Peyer's patch (tissue), 4 donors: ENCODE measurements around the gene DDAH2. TPM values are rescaled to one million over a fixed set of nuclear protein-coding genes. Genes with fewer than 3 reads are reported as not detected.

Experiments used
- DNase-seq, 3 donors: peaks; one replicate each; pipeline ENCODE4 v3.0.0-alpha.2; 2017 to 2019
- H3K27ac ChIP-seq, 4 donors: fragments of 200-600 bp; sonication (generic); one replicate each; pipeline ENCODE4 v1.5.1; 2016 to 2019
- H3K27me3 ChIP-seq, 2 donors: fragments of 200-600 bp; sonication (generic); one replicate each; pipeline ENCODE4 v1.5.1; 2019
- H3K36me3 ChIP-seq, 3 donors: fragments of 200-600 bp; sonication (generic); one replicate each; pipeline ENCODE4 v1.5.1; 2016 to 2019
- H3K4me1 ChIP-seq, 4 donors: fragments of 200-600 bp; sonication (generic); one replicate each; pipeline ENCODE4 v1.5.1; 2016 to 2019
- H3K4me3 ChIP-seq, 4 donors: fragments of 200-600 bp; sonication (generic); 1 replicate in 3 of 4; 2 replicates in 1 of 4; pipeline ENCODE4 v1.5.1; 2016 to 2019; ENCODE audit warnings: mild to moderate bottlenecking in 1 of 4
- H3K9me3 ChIP-seq, 4 donors: fragments of 200-600 bp; sonication (generic); one replicate each; pipeline ENCODE4 v1.5.1; 2016 to 2019; ENCODE audit warnings: mild to moderate bottlenecking in 1 of 4
- POLR2A ChIP-seq, 2 donors: fragments of 450-650 bp; IDR thresholded peaks; one replicate each; pipeline ENCODE4 v1.5.1; 2017; ENCODE audit warnings: antibody characterized with exemption in 2 of 2, mild to moderate bottlenecking in 2 of 2, moderate library complexity in 2 of 2
- total RNA-seq, 4 donors: library from RNA; depleted of rRNA; stranded (reverse); fragments of >200 nt; gene quantifications; one replicate each; pipeline ENCODE4 v1.1.0, GENCODE V29; 2016
- TF ChIP-seq, protein P1 (sequence below), 6 experiments: fragments of 450-650 bp in 4 of 6; fragments of 200-600 bp in 2 of 6; sonication (generic) in 1 of 6; IDR thresholded peaks; one replicate each; pipeline ENCODE4 v1.5.1; 2017 to 2019; ENCODE audit warnings: antibody characterized with exemption in 6 of 6, mild to moderate bottlenecking in 3 of 6, moderate library complexity in 1 of 6

The DDAH2 gene
- total RNA-seq, 4 donors from 2014 or later, result 25.6 to 136 (median 53.3) TPM

DNA sequence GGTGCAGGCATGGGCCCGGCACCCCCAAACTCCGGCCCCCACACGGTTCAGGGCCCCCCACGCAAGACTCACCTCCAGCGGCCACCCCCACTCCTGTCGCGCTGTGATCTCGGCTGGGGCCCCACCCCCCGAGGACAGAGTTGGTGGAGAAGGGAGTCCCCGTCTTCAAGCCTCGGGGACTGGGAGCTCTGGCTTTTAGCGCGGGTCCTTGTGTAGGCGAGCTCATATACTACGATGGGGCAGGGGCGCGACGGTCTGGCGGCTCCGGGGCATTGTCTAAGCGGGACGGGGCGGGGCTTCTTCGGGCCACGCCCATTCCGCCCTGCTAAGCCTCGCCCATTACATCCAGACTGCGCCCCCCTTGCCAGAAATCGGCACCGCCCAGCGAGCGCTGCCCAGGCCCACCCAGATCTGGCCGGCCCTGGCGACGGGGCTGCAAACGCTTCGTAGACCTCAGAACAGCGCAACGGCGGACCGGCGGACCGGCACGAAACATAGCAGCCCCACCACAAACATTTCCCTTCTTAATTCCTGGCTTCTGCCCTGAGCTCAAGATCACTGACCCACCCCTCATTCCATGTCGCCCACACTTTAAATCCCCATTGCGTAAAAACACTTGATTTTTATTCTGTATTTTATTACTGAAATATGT is 1.0 kb upstream of the DDAH2 start:
- Histone ChIP-seq H3K27me3 (no peaks in the 10 kb centered on the region), H3K4me3 (peak overlapping the region; percentile 66 to 86 (median 71)), H3K27ac (peak overlapping the region; percentile 89 to 96 (median 94)), H3K36me3 (peaks cover 0 to 54% (median 0%) of the 10 kb centered on the region in 3 donors), H3K9me3 (no peaks in the 10 kb centered on the region), H3K4me1 (peaks cover 3 to 61% (median 19%) of the 10 kb centered on the region in 4 donors)
- TF ChIP-seq, protein P1, sequence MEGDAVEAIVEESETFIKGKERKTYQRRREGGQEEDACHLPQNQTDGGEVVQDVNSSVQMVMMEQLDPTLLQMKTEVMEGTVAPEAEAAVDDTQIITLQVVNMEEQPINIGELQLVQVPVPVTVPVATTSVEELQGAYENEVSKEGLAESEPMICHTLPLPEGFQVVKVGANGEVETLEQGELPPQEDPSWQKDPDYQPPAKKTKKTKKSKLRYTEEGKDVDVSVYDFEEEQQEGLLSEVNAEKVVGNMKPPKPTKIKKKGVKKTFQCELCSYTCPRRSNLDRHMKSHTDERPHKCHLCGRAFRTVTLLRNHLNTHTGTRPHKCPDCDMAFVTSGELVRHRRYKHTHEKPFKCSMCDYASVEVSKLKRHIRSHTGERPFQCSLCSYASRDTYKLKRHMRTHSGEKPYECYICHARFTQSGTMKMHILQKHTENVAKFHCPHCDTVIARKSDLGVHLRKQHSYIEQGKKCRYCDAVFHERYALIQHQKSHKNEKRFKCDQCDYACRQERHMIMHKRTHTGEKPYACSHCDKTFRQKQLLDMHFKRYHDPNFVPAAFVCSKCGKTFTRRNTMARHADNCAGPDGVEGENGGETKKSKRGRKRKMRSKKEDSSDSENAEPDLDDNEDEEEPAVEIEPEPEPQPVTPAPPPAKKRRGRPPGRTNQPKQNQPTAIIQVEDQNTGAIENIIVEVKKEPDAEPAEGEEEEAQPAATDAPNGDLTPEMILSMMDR (IDR thresholded peaks at IDR 0.05), result no peak
- no peak for TF ChIP-seq POLR2A (IDR thresholded peaks at IDR 0.05)
- peak; percentile 88 to 94 (median 88) for DNase-seq

DNA sequence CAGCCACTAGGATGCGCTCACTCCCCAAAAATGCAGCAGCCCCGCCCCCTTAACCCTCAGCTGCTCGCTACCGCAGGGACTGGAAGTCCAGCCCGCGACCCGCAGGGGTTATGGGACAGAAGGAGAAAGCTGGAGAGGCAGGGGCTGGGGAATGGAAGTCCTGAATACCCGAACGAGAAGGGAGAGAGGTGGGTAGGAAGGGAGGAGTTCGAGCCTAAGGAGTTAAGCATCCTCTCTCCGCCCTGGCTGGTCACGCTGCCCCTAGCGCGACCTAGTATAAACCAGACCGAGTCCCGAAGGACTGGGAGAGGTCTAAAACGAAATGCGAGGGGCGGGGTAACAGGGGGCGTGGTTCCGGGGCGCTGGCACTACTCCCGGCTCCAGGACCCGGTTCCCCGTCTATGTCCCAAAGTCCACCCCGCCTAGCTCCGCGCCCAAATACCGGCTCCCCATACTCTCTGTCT is 448 bp upstream of the DDAH2 start:
- H3K4me1 ChIP-seq, result peaks cover 3 to 58% (median 18%) of the 10 kb centered on the region in 4 donors
- no peaks in the 10 kb centered on the region for H3K27me3 ChIP-seq
- no peaks in the 10 kb centered on the region for H3K9me3 ChIP-seq
- DNase-seq, result peak; percentile 87 to 96 (median 95)
- H3K27ac ChIP-seq, result peak overlapping the region; percentile 89 to 96 (median 94)
- TF ChIP-seq, protein P1 (IDR thresholded peaks at IDR 0.05), result peak in 3 of 6 experiments; percentile 59 to 84 (median 72)
- peak; percentile 30 to 74 for TF ChIP-seq POLR2A (IDR thresholded peaks at IDR 0.05)
- peak overlapping the region; percentile 66 to 86 (median 71) for H3K4me3 ChIP-seq
- peaks cover 0 to 54% (median 0%) of the 10 kb centered on the region in 3 donors for H3K36me3 ChIP-seq

DNA sequence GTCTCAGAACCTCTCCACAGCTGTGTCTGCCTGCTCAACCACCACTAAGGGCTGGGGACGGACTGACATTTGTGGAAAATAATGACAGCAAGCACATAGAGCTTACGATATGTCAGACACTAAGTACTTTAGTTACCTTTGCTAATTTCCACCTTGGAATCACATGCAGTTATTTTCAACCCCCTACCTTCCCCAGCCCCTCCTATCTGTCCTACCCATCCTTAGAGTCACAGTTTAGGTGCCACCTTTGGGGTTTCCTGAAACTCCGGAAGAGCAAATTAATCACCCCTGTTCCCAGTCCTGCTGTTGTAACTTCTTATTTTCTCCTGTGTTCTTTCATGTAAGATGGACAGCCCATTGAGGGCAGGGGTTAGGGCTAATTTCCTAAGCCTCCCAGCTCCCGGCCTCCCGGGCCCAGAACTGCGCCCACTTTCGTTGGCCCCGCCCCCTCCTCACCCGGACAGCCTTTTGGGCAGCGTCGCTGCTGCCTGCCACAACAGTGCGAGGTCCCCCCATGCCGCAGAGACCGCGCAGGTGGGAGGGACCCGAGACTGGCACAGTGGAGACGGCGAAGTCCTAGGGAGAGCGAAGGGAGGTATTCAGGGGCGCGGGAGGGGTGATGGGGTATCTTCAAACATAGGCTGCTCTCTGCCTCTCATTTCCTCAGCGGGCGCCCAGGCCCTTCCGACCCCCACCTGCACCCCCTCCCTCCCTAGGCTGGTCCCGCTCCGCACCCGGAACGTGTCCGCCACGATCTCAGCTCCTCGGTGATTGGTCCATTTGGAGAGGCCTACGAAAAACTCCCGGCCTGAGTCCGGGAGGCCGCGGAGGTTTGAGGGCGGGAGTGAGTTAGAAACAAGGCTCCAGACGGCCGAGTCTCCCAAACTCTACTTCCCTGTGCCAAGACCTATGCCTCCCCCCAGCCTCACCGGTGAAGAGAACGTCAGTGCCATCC is 1.1 kb downstream of the DDAH2 start:
- H3K27me3 ChIP-seq, result no peaks in the 10 kb centered on the region
- peaks cover 0 to 43% (median 13%) of the 10 kb centered on the region in 4 donors for H3K4me1 ChIP-seq
- H3K4me3 ChIP-seq, result peak overlapping the region in 3 of 4 donors; percentile 66 to 86 (median 68)
- H3K27ac ChIP-seq, result peak overlapping the region; percentile 24 to 95 (median 91)
- H3K9me3 ChIP-seq, result no peaks in the 10 kb centered on the region
- TF ChIP-seq, protein P1 (IDR thresholded peaks at IDR 0.05), result no peak
- TF ChIP-seq POLR2A (IDR thresholded peaks at IDR 0.05), result no peak
- DNase-seq, result no peak
- H3K36me3 ChIP-seq, result peaks cover 0 to 41% (median 0%) of the 10 kb centered on the region in 3 donors

DNA sequence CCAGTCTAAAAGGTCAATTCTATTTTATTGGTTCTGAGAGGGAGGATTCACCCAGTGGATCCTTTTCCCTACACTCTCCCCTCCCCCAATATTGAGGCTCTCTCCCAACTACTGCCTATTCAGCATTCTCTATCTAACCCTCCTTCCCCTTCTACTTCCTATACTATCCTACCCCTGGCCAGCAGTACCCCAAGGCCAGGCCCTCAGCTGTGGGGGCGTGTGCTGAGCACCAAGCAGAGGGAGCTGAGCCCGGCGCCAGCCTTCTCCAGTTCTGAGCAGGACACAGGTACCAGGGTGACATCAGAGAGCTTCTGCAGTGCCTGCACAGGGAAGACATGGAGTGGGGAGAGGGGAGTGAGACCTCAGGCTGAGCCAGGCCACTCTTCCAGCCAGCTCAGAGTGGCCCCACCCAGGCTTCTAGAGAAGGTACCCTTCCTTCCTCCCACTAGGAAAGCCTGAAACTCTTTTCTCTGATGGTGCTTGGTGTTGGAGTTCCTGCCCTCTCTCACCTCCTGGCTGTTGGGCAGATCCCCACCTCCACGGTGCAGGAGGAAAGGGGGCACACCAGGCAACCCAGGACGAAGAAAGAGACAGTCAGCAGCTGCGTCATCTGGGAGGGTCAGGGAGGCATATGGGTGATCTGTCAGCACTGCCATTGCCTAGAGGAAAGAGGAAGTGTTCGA is 1.9 kb downstream of the DDAH2 start:
- no peaks in the 10 kb centered on the region for H3K27me3 ChIP-seq
- peaks cover 0 to 33% (median 0%) of the 10 kb centered on the region in 3 donors for H3K36me3 ChIP-seq
- peaks cover 0 to 40% (median 13%) of the 10 kb centered on the region in 4 donors for H3K4me1 ChIP-seq
- TF ChIP-seq, protein P1 (IDR thresholded peaks at IDR 0.05), result no peak
- no peak for TF ChIP-seq POLR2A (IDR thresholded peaks at IDR 0.05)
- no peaks in the 10 kb centered on the region for H3K9me3 ChIP-seq
- DNase-seq, result peak in 2 of 3 donors; percentile 65 to 77
- H3K27ac ChIP-seq, result peak overlapping the region; percentile 24 to 95 (median 91)
- H3K4me3 ChIP-seq, result no peak overlapping the region
